Retina (tissue), 1 donor: ENCODE data around the gene CPOX.

Experiments
- DNase-seq: peaks from one replicate; pipeline ENCODE4 v3.0.0-alpha.2; 2016

Gene CPOX

GRCh38 chr3:98532709-98533571, 60.5 kb downstream of the CPOX start:
- DNase-seq, result no peak

- no peak for DNase-seq
These were observed 61.2 kb downstream of the CPOX start for GRCh38 chr3:98532275-98532637.

DNA sequence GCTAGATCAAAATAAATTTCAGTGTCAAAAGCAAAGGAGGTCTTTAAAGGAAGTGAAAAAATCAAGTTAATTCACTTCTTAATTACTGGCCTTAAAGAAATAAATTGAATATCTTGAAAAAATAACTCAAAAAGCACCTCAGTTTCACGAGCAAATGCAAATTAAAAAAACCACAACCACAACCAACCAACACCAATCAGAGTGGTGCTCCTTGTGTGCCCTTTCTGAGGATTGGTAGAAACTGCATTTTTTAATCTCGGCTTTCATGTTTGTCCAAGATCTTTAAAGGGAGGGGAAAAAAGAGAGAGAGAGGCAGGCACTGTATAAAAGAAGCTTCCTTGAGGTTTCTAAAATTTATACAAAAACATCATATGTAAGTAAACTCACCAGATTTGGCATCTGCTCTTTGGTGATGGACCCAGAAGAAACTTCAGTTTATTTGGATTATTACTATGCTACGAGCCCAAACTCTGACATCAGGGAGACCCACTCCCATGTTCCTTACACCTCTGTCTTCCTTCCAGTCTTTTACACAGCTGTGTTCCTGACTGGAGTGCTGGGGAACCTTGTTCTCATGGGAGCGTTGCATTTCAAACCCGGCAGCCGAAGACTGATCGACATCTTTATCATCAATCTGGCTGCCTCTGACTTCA, 61.7 kb downstream of the CPOX start, which contains the start of gene GPR15:
Gene GPR15 (plus strand): TSS at position 357 of the 653 bp plus-strand sequence. CDS start 56 bp downstream, at position 413.
- no peak for DNase-seq

- no peak for DNase-seq
These were observed 62.7 kb downstream of the CPOX start for GRCh38 chr3:98530676-98531075.

- DNase-seq, result no peak
These were observed 63.5 kb downstream of the CPOX start for GRCh38 chr3:98529856-98530459.
